Kidney (tissue), 14 donors: ENCODE data around the gene PKD2L1. TPM values are rescaled to one million over a fixed set of nuclear protein-coding genes. Genes with fewer than 3 reads are reported as not detected.

Experiments used
- DNase-seq, 5 donors: peaks; one replicate each; pipeline ENCODE4 v3.0.0-alpha.2; 2013 to 2020
- FAIRE-seq: peaks from 2 replicates; lab custom pipeline; 2012; peaks lifted over from hg19 to GRCh38; lab: Jason Lieb, UNC
- H3K27ac ChIP-seq, 2 donors: one replicate each; pipeline ENCODE4 v1.7.0; 2013; ENCODE audit warnings: low read depth in 2 of 2, low read length in 2 of 2, inconsistent platforms in 1 of 2
- H3K27me3 ChIP-seq: one replicate; pipeline ENCODE4 v1.7.1; 2013; ENCODE audit warnings: low read length, inconsistent platforms; ENCODE audit not compliant: control insufficient read depth, insufficient read depth
- H3K36me3 ChIP-seq, 3 donors: one replicate each; pipeline versions ENCODE4 v1.7.0 to v1.7.1; 2013; ENCODE audit warnings: low read length in 3 of 3, control low read depth in 1 of 3, inconsistent platforms in 1 of 3; ENCODE audit not compliant: insufficient read depth in 3 of 3, control insufficient read depth in 2 of 3
- H3K4me1 ChIP-seq, 3 donors: one replicate each; pipeline versions ENCODE4 v1.7.0 to v1.7.1; 2013; ENCODE audit warnings: low read length in 3 of 3, inconsistent platforms in 1 of 3, low read depth in 1 of 3; ENCODE audit not compliant: control insufficient read depth in 2 of 3, insufficient read depth in 2 of 3
- H3K4me3 ChIP-seq, 3 donors: one replicate each; pipeline versions ENCODE4 v1.7.0 to v1.8.1; 2013; ENCODE audit warnings: low read length in 3 of 3, control low read depth in 1 of 3, inconsistent platforms in 1 of 3
- H3K9ac ChIP-seq, 3 donors: one replicate each; pipeline versions ENCODE4 v1.7.0 to v1.7.1; 2013; ENCODE audit warnings: low read length in 3 of 3, control low read depth in 1 of 3, inconsistent platforms in 1 of 3
- H3K9me3 ChIP-seq, 3 donors: one replicate each; pipeline versions ENCODE4 v1.7.0 to v1.7.1; 2013; ENCODE audit warnings: low read length in 3 of 3, control low read depth in 1 of 3, inconsistent platforms in 1 of 3; ENCODE audit not compliant: control insufficient read depth in 2 of 3, insufficient read depth in 1 of 3
- intact Hi-C: fragments of 100-400 bp; cut with DNase I; formaldehyde crosslinking; loops from one replicate; pipeline ENCODE4 v1.11.1; 2022
- polyA plus RNA-seq: library from polyadenylated mRNA; stranded (reverse); fragments of 350-450 nt; fragmentation: Illumina TruSeq; extraction: RNeasy Lipid Tissue Mini Kit (QIAGEN cat#74804); gene quantifications from one replicate; pipeline ENCODE4 v1.2.3, GENCODE V29; 2014; ENCODE audit warnings: low read depth, low replicate concordance; ENCODE audit not compliant: insufficient read depth
- total RNA-seq: library from RNA; stranded (reverse); fragmentation: NEBNext Ultra II Directional; extraction: Animal tissue kit (Norgen Biotek cat#: 25700); gene quantifications from one replicate; pipeline ENCODE4 v1.2.1, GENCODE V29; 2021
- TF ChIP-seq, protein P1 (sequence below): IDR thresholded peaks from 3 replicates; pipeline ENCODE4 v1.5.1; 2012; ENCODE audit warnings: mild to moderate bottlenecking, moderate library complexity, borderline replicate concordance; ENCODE audit not compliant: insufficient read depth; ENCODE audit errors: extremely low read depth
- donor health status: control.
- donor health status: control.
- donor health status: control.
- donor health status: control.
- donor health status: control.
- donor health status: DM: yes; HTN: yes; CAD: no.
- donor health status: Normal renal cell carcinoma (clear cell type).

PKD2L1 gene
- total and polyA plus RNA-seq, 2 donors from 2014 or later = 0.17 TPM; not detected in 1

DNA sequence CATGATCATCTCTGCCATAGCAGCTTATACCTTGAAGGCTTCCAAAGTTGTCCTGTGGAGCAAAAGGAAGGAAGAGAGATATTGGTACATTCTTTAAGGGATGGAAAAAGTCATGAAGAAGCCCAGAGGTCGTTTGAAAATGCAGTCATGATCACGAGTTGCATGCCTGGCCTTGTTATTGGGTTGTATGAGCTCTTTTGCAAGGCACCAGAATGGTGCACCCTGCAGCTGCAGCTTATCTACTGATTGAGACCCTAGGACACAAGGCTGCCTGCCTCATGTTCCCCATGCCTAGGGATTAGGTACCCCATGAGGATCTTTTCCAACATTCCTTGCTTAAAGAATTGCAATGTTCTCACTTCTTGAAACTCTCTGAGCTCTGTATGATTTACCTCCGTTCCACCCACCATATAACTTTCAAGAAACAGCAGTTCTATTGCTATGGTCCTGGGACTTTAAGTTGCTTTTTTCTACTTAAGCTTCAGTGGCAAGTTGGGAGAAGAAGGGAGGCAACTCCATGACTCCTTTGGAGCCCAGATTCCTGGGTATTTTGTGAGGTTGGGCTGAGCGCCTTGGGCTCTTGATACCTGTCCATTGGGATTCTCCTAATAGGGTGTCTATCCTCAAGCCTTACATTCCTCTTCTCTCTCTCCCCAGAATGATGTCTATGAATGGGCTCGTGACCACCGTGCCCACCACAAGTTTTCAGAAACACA is 23.9 kb upstream of the PKD2L1 start:
- H3K4me1 ChIP-seq = peaks cover 0 to under 1% (median 0%) of the 10 kb centered on the region in 3 donors
- no peak for FAIRE-seq
- peaks cover 0 to 4% (median 2%) of the 10 kb centered on the region in 3 donors for H3K36me3 ChIP-seq
- no peak for DNase-seq
- no peaks in the 10 kb centered on the region for H3K27me3 ChIP-seq
- no peak overlapping the region for H3K9ac ChIP-seq
- TF ChIP-seq, protein P1, sequence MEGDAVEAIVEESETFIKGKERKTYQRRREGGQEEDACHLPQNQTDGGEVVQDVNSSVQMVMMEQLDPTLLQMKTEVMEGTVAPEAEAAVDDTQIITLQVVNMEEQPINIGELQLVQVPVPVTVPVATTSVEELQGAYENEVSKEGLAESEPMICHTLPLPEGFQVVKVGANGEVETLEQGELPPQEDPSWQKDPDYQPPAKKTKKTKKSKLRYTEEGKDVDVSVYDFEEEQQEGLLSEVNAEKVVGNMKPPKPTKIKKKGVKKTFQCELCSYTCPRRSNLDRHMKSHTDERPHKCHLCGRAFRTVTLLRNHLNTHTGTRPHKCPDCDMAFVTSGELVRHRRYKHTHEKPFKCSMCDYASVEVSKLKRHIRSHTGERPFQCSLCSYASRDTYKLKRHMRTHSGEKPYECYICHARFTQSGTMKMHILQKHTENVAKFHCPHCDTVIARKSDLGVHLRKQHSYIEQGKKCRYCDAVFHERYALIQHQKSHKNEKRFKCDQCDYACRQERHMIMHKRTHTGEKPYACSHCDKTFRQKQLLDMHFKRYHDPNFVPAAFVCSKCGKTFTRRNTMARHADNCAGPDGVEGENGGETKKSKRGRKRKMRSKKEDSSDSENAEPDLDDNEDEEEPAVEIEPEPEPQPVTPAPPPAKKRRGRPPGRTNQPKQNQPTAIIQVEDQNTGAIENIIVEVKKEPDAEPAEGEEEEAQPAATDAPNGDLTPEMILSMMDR = no peak
- H3K4me3 ChIP-seq = no peak overlapping the region
- H3K27ac ChIP-seq = no peak overlapping the region
- intact Hi-C loops = no loop called here
- no peaks in the 10 kb centered on the region for H3K9me3 ChIP-seq

DNA sequence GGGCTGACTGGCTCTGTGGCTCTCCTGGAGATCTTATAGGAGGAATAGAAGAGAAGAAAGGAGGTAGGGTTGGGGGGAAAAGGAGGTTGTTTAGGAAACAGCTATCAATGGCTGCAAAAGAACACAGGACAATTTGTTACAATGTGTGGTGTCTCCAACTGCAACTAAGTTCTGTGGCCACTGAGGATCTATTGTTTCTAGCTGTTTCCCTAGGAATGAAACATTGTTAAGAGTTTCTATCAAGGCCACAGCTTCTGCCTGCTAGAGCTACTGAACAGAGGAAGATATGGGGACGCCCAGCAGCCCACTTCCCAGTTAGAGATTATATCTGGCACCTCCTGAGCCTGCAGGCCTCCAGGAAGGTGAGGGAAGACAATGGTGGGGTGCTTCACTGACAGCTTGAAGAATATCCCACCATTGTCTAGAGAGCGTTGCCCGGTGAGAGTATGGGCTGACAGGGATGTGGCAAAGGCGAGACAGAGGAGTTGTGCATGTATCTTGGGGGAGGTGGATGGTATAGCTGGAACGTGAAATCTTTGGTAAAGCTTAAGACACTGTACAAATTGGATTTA is 21.0 kb upstream of the PKD2L1 start:
- peaks cover 0 to 4% (median 2%) of the 10 kb centered on the region in 3 donors for H3K36me3 ChIP-seq
- H3K4me1 ChIP-seq = no peaks in the 10 kb centered on the region
- TF ChIP-seq, protein P1 = no peak
- H3K9ac ChIP-seq = no peak overlapping the region
- H3K27me3 ChIP-seq = no peaks in the 10 kb centered on the region
- no peak overlapping the region for H3K27ac ChIP-seq
- DNase-seq (no peak), FAIRE-seq (no peak)
- intact Hi-C loops = no loop called here
- no peak overlapping the region for H3K4me3 ChIP-seq
- no peaks in the 10 kb centered on the region for H3K9me3 ChIP-seq

DNA sequence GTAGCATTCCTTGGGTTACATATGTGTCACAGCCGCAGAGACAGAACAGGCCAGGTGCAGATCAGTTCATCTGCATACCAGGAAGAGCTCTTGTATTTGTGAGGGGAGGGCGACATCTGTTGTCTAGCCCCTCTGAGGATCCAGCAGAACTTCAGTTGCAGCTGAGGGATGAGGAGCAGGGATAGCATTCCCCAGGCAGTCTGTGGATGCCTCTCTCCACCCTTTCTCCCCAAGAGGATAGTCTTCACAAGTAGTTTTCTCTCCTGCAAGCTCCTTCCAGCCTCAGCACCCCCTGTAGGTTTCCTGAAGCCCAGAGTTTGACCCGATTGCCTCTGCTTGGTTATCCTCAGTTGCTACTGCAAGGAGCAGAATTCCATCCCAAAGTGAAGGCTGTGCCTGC is 19.6 kb upstream of the PKD2L1 start:
- H3K4me1 ChIP-seq = peaks cover 0 to 2% (median 0%) of the 10 kb centered on the region in 3 donors
- H3K27ac ChIP-seq = no peak overlapping the region
- no peak overlapping the region for H3K4me3 ChIP-seq
- H3K36me3 ChIP-seq = peaks cover 0 to 4% (median 2%) of the 10 kb centered on the region in 3 donors
- no peak for DNase-seq
- TF ChIP-seq, protein P1 = no peak
- H3K27me3 ChIP-seq = no peaks in the 10 kb centered on the region
- FAIRE-seq = no peak
- no peak overlapping the region for H3K9ac ChIP-seq
- intact Hi-C loops = no loop called here
- H3K9me3 ChIP-seq = no peaks in the 10 kb centered on the region
